ENCODE results near the gene POLN.

POLN gene

DNA sequence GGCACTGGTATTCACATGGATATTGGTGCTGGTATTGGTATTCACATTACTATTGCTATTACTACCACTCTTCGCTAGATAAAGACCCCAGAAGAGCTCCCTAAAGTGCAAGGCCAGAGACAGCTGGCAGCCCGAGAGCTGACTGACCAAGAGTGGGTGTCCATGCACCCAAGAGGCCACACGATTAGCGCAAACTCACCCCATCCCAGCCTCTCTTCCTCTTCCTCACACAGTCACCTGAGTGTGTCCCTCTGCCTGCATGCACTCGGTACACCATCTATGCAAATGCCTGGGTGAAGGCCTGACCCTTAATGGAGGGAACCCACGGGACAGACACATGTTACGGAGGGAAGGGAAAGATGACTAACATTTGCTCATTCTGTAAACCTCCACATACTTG, 86.7 kb downstream of the POLN start:
- FAIRE-seq: no peak

DNA sequence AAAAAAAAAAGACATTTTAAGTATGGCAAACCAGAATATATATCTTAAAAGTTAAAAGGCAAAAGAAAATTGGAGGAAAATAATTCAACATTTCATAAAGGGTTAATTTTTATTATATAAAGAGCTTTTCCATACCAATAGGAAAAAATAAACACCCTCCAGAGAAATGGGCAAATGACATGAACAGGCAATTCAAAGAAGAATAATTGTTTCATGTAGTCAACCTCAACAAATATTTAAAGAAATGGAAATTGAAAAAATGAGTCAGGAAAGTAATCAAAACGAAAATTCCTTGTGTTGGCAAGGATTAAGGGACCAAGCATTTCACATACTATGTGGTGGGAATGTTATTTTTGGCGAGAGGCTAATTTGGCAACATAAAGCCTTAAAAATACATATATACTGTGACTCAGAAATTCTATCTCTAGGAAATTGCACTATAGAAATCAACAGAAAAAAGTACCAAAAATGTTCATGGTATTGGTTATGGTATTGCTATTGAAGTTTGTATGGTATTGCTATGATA, 87.6 kb downstream of the POLN start:
- FAIRE-seq: no peak

DNA sequence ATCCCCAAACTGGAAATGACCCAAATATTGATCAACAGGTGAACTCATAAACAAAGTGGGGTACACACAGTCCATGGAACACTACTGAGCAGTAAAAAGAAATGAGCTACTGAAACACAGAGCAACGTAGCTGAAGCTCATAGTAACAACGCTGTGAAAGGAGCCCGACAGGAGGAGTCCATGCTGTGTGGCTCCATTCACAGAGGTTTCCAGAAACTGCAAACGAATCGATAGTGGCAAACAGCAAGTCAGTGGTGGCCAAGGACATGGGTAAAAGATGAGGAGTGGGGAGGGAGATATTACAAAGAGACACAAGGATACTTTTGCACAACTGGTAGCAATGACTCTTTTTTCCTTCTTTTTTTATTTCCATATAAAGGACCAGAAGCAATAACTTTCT, 90.4 kb downstream of the POLN start:
- FAIRE-seq: no peak

DNA sequence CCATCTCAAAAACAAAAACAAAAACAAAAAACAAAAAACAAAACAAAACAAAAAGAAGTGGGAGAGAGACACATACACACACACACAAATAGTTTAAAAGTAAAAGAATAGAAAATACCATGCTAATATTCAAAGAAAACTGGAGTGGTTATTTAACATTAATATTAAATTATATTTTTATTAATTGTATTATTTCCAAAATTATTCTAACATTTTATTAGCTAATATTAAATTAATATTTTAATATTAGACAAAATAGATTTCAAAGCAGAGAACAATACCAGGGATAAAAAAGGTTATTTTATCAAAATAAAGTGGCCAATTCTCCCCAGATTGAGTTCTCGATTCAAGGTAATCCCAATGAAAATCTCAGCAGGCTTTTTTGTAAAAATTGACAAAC, 91.8 kb downstream of the POLN start:
- FAIRE-seq: peak; percentile 76

DNA sequence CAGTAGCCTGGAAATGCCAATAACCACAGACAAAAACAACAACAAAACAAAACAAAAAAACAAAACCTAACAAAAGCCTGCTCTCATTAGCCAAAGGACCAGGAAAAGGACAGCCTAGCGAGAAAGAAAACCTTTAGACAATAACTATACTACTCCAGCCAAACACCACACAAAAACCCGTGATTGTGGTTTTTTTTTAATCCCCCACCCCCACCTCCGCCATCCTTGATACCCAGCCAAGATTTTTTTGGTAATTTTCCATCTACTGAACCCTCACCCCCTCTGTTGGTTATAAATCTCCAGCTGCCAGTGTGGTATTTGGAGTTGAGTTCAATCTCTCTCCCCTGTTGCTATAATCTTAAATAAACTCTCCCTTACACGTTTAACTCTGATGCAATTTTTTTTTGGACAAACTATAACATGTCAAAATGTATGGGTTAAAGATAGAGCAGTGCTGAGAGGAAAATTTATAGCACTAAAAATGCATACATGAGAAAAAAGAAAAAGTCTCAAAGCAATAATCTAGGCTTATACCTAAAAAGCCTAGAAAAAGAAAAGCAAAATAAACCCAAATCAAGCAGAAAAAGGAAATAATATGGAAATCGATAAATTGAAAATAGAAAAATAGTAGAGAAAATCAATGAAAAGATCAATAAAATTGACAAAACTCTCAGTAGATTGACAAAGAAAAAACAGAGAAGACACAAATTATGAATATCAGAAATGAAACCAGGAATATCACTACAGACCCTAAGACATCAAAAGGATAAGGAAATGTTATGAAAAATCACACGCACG, 99.1 kb downstream of the POLN start:
- no peak for FAIRE-seq

DNA sequence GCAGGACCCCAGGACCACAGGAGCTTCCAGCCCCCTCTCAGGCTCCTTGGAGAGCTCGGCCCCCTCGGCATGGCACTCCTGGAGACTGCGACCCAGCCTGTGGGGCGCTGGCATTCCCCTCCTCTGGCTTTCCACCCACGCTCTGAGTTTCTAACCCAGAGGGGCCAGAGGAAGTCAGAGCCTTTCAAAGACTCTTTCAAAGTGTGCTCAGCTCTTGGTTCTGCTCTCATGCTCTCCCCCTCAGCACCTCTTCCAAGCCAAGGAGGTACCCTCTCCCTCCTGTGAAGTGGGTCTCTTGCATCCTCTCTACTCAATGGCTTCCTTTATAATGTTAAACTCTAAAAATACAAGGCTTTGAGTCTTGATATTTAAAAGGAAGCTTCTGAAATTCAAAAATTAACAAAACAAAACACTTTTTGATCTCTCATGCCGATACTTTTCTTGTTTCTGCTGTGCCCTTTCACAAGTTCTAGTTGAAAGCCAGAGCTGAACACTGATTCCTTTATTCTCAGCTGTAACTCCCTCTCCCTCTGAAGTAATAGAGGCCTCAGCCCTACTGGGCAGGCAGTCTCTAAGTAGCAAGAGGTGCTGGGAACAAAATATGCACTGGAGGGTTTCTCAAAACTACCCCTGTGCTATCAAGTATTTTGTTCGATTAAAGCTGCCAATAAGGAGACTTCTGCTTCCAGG, 100.0 kb downstream of the POLN start:
- no peak for FAIRE-seq

DNA sequence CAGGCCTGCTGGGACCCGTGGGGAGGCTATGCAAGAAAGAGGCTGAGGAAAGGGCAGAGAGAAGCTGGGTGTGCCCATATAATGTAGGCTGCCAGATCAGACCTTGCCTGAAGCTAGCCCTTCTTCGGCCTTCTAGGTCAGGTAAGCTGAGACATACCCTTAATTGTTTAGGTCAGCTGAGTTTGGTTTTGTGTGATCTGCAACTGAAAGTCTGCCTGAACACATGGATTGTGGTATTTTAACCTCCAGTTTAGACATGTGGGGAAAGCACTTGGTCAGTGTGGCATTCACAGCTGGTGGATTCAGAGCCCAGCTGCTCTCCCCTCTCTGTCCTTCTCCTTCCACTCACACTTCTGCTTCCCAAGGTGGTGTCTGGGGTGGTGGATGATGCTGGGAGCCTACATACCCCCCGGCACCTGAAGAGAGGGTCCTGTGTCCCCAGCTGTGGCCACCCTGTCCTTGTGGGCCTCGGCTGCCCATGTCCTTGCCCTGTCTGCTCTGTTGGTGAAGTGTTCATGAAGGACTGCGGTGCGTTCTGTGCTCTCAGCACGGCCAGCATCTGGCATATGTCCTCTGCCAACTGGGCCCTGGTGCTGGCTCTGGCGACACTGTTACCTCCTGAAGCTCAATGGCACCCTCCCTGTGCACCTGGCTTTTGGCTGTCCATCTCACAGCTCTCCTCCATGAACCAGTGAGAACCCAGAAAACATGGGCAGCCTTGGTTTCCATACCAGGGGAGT, 100.7 kb downstream of the POLN start:
- FAIRE-seq: no peak

DNA sequence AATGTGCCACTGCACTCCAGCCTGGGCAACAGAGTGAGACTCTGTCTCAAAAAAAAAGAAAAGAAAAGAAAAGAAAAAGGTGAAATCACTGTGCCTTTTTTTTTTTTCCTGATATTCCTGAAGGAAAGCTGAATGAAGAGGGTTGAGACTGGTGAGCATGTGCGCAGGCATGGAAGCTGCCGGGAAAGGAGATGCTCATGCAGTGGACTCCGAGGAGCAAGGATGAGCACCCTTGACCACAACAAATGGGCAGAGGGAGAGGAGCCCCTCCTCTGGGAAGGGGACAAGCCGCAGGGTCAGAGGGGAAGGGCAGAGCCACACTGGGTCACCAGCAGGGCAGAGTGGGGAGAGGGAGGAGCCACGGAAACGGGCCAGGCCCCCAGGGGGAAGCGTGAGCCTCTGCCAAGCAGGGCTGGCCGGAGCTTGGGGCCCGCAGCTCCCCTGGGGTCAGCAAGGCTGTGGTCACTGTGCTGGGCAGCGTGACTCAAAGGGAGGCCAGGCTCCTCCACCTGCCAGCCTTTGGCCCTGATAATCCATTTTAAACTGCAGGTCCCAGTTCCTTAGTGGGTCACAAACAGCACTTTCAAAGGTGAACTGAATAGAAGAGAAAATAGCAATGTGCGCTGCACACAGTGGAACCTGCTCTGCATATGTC, 102.9 kb downstream of the POLN start:
- FAIRE-seq: no peak

DNA sequence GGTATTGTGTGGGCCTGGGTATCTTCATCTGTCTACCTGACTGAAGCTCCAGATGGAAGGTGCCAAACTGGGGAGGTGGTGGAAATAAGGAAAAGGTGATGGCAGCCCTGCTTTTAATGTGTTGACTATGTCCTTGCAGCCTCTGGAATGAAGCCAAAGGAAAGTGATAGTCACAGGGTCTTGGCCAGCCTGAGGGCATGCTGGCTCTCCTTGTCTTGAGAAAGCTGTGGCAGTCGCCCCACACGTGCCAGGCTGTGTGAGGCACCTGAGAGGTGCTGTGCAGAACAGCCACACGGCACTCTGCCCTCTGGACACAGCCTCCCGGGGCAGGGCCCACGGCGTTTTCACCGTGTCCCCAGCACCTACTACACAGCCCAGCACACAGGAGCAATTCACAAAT, 105.2 kb downstream of the POLN start:
- FAIRE-seq: no peak

DNA sequence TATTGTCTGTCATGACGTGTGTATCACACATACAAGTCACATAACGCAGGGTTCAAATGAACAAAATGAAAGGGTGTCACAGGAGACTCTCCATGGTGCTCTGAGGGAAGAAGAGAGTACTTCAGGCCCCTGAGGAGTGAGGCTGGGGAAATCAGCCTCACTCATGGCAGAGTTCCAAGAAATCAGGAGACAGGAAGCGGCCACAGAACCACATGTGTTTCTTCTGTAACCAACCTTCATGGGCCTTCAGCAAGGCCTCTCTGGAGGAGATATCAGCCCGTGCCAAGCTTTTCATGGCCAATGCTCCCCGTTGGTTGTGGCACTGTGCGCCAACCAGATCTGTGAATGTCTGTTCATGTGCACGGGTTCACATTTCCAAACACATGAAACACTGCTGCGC, 106.8 kb downstream of the POLN start:
- no peak for FAIRE-seq

DNA sequence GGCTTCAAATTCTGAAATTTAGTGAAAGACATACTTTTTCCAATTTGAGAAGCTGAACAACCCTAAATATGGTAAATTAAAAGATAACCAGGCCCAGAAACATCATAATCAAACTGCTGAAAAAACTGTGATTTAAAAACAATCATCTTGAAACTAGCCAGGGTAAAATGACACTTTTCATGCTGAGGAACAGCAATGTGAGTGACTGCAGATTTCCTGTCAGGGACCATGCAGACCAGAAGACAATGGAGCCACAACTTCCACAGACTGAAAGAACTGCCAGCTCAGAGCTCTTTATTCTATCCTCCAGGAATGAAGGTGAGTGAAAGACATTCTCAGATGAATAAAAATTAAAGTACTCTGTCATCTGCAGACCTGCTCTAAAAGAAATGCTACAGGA, 109.5 kb downstream of the POLN start:
- FAIRE-seq: no peak

DNA sequence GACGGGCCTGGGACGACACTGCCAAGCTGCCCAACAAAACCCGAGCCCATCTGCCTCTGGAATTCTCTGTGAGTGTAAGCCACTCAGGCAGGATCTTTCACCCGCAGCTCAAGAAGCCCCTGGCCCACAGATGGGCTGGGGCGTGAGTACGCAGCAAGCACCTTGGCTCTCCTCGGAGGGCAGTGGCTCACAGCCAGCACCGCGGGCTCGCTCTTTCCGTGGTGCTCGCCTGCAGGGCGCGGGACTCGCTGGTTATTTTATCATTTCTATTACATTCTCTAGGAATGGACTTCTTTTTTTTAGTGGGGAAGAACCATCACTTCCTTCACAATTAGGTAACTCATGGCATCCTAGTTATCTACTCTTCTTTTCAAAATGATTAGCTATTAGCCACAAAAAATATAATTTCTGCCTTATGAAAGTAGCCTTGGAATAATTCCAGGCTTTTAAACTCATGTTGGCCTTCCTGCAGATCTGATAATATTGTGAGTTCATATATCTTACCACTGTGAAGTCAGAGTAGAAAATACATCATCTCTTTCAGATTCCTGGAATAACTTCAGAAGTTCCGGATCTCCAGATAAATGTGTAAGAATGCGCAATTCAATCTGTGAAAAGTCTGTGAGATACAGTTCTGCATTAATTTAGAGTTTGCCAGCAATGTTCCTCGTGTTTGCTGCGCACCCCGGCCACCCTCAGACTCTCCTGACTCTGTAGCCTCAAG, 114.2 kb downstream of the POLN start:
- FAIRE-seq: no peak

DNA sequence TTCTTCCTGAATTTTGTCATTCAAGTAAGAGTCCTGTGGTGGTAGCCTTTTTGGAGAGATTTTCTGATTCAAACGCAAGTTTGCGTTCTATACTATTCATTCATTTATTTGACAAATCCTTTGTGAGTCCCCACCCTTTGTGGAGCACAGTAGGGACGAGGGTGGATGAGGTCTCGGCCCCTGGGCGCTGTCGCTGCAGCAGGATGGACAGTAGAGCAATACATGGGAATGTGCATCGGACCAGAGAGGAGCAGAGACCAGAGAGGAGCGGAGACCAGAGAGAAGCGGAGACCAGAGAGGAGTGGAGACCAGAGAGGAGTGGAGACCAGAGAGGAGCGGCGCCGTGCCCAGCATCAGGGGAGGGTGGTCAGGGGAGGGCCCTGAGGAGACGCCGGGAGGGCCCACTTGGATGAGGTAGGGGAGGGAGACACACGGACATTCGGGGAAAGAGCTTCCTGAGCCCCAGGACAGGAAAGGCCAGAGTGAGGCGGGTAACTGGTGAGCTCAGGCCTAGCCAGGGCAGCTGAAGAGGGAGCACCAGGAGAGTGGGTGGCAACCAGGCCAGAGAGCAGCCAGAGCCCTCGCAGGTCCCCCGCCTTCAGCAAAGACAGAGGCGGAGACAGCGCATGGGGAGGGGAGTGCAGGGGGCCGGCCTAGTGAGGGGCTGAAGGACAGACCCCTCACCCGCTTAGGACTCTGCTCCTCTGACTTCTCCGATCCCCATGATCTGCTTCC, 115.4 kb downstream of the POLN start:
- no peak for FAIRE-seq

DNA sequence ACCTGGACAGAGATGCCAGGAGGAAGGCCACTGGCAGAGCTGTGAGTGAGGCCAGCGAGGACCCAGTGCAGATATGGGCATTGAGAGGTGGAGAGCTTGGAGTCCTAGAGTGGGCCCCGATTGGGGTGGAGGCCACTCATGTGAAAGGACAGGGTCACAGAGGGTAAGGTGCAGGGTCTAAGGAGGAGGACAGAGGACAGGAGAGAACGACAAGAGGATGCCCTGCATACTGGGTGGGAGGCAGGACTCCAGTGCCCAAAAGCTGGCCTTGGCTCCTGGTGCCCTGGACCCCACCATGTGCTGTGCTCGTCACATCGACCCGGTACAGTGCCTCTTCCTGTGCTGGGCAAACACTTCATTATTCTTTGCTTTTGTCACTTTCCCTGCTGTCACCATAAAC, 116.1 kb downstream of the POLN start:
- FAIRE-seq: no peak

DNA sequence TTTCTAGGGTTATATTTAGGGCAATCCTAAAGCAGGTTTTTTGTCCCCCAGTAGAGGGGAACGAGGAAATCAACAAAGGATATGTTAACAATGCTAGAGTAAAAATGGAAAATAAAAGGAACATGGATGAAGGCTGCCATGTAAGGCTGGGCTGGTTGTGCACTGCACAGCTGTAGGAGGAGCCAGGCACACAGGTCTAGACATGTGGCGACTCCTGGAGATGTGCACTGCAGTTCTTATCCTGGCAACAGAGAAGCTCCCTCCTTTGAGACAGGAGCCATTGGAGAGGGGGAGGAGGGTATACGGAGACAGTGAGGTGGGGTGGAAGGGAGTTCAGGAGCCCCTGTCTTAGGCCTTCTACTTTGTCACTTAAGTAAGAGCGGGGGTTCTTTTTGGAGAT, 116.9 kb downstream of the POLN start:
- no peak for FAIRE-seq

DNA sequence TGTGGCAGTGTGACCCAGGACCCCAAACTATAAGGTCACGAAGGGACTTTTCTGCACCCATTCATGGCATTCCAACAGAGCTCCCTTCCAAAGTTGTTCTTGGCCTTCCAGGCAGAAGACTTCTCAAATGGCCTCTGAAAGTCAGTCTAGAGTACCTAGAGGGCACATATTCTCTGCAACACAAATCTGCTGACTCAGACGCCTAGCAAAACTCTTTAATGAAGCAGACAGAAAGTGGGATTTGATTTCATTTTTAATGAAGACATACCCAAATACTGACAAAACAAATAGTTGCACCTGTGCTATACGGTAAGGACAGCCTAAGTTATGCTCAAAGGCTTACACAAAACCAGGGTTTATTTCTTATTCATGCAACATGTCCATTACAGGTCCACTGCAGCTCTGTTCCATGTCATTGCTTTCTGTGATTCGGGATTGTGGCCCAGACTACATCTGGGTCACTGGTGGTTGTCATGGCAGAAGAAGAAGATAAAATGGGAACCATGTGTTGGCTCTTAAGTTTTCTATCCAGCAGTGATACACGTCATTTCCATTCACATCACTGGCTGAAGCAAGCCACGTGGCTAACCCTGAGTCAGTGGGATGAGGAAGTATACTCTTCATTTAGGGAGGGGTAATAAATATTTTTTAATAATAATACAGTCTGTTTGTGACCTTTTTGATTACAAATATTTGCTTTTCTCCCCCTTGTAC, 125.1 kb downstream of the POLN start:
- FAIRE-seq: no peak

DNA sequence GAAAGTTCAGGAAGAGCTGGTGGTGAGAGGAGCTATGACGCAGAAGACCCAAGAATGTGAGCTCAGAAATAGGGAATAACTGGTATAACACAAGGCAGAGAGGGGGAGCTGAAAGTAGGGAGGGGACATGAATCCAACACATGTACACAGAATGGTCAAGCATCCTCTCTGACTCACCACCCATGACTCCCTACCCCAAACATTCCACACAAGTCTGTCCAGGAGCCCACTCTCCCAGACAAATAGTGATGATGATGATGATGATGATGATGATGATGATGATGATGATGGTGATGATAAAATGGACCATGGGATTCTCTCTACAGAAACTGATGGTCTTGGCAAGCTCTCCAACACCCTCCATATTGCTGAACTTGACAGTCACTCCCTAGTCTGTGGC, 136.4 kb downstream of the POLN start:
- no peak for FAIRE-seq

DNA sequence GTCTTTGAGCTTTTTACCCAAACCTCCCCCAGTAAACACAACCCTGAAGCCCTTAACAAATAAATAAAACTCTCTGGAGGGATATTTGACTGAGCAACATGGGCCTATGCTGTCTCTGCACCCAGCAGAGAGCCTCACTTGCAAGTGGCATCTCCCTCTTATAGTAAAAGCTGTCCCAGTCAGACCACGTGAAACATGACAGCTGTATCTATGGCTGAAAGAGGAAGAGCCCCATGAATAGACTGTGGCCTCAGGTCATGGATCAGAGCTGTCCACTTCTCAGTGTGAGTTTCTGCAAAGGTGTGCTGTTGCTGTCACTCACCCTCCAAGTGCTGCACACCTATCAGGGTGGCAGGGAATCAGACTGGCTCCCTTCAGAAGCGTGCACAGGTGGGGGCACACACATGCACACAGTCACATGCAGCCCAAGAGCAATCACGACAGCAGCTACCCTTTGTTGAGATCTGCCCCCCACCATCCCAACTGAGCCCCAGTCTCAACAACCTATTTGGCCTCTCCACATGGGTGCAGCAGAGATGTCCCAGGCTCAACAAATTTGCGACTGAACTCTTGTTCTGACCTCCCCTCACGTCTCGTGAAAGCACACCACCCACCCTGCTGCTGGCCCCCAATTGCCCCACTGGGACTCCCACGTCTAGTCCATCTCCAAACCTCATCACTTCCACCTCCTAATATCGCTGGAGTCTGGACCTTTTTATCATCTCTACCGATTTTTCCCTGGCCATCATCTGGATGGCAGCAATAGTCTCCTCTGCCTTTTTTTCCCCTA, 137.2 kb downstream of the POLN start:
- FAIRE-seq: no peak

DNA sequence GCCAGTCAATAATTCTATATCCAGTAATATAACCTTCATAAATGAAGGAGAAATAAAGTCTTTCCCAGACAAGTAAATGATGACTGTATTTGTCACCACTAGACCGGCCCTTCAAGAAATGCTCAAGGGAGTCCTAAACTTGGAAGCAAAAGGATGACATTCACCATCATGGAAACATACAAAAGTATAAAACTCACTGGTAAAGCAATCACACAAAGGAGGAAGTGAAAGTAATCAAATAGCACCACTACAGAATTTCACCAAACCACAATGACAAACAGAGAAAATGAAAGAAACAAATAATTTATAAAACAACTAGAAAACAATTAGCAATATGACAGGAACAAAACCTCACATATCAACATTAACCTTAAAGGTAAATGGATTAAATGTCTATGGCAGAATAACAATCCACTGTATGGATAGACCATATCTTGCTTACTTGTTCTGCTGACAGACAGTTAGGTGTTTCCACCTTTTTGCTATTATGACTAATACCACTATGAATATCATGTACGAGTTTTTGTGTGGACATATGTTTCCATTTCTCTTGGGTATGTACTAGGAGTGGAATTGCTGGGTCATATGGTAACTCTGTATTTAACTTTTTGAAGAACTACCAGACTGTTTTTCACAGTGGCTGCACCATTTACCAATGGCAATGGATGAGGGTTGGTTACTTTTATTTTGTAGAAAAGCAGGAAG, 137.9 kb downstream of the POLN start:
- FAIRE-seq: peak; percentile 3

Measured in G401.6 (cell line).